Keratinocyte (primary cell): ENCODE measurements around the gene EXOC3.

Source experiments
- CTCF ChIP-seq, 3 experiments: IDR thresholded peaks in 1 of 3; conservative IDR thresholded peaks in 1 of 3; optimal IDR thresholded peaks in 1 of 3; 2 replicates in 2 of 3; 3 replicates in 1 of 3; pipeline versions ENCODE3 to v1.5.1; 2011; ENCODE audit warnings: low read length in 3 of 3, mild to moderate bottlenecking in 3 of 3, moderate library complexity in 2 of 3, control low read depth in 1 of 3, inconsistent platforms in 1 of 3; ENCODE audit not compliant: insufficient read depth in 2 of 3; ENCODE audit errors: extremely low read depth in 1 of 3
- EZH2 ChIP-seq: IDR thresholded peaks from one replicate; pipeline ENCODE4 v1.6.1; 2012; ENCODE audit warnings: inconsistent platforms, mild to moderate bottlenecking, low read length, moderate library complexity

- no peak for TF ChIP-seq CTCF (optimal IDR thresholded peaks at IDR 0.05 in 1 of 3, IDR thresholded peaks at IDR 0.05 in 1 of 3, conservative IDR thresholded peaks at IDR 0.05 in 1 of 3; ENCODE audit: extremely low read depth in 1 of 3, insufficient read depth in 2 of 3, low read length in 3 of 3)
- no peak for TF ChIP-seq EZH2
Observed at GRCh38 chr5:394671-395155, 48.3 kb upstream of the EXOC3 start.
